GM12873 (cell line): ENCODE measurements around the gene ANO1.

Source experiments
- CTCF ChIP-seq: IDR thresholded peaks from 2 replicates; pipeline ENCODE4 v1.5.1; 2012; ENCODE audit warnings: low read depth, mild to moderate bottlenecking, moderate library complexity, low read length, control low read depth; ENCODE audit not compliant: insufficient read depth; ENCODE audit errors: missing control alignments

ANO1 gene

GRCh38 chr11:70100791-70101190, 22.7 kb downstream of the ANO1 start:
- TF ChIP-seq CTCF: no peak

GRCh38 chr11:70103256-70103975, 25.3 kb downstream of the ANO1 start:
- TF ChIP-seq CTCF: no peak

- TF ChIP-seq CTCF: no peak
Measured at GRCh38 chr11:70104419-70104818, 26.3 kb downstream of the ANO1 start.

GRCh38 chr11:70104961-70105360, 26.8 kb downstream of the ANO1 start:
- no peak for TF ChIP-seq CTCF

- no peak for TF ChIP-seq CTCF
Measured at GRCh38 chr11:70105369-70105754, 27.2 kb downstream of the ANO1 start.

GRCh38 chr11:70105755-70106571, 27.8 kb downstream of the ANO1 start:
- TF ChIP-seq CTCF: no peak

- no peak for TF ChIP-seq CTCF
Measured at GRCh38 chr11:70106757-70107156, 28.6 kb downstream of the ANO1 start.
